ENCODE data around the gene SYT3. TPM values are rescaled to one million over a fixed set of nuclear protein-coding genes. Genes with fewer than 3 reads are reported as not detected.
"Not testable (repeated sequence)": the region's sequence is repeated elsewhere in the genome, so short reads cannot be mapped to it uniquely, and the experiment has no call there.

Gene SYT3
- total RNA-seq, 1 experiment from 2014 or later, result 0.41 TPM

DNA sequence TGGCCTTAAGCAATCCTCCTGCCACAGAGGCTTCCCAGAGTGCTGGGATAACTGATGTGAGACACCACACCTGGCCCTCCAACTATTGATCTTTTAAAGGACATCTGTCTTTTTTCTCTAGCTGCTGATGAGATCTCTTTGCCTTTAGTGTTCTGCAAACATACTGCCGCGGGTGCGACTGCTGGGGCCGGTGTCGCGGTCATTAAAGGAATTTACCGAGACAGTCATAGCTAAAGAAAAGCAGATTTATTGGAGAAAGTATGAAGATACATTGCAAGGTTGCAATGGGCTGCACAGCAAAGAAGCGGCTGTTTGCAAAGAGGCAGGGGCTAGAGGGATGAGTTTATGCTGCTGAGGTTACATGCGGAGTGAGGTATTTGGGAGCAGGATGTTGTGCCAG, 40.3 kb downstream of the SYT3 start:
- DNase-seq, result no peak
- H3K9me3 Mint-ChIP-seq (ENCODE audit: unreplicated experiment), result no peaks in the 10 kb centered on the region
- H3K27me3 ChIP-seq (replicated peaks; ENCODE audit: control insufficient read depth, insufficient read depth, low read length), result no peaks in the 10 kb centered on the region
- H3K27me3 Mint-ChIP-seq (ENCODE audit: insufficient read depth, unreplicated experiment), result peaks cover 20% of the 10 kb centered on the region
- H3K4me3 ChIP-seq (ENCODE audit: low read depth, low read length), result no peak overlapping the region
- POLR2A ChIA-PET, result no interaction called here
- H3K4me3 Mint-ChIP-seq (ENCODE audit: unreplicated experiment), result no peak overlapping the region
- no peaks in the 10 kb centered on the region for H3K4me1 ChIP-seq
- H3K36me3 ChIP-seq (ENCODE audit: control insufficient read depth, insufficient read depth, low read length), result no peaks in the 10 kb centered on the region
- CTCF ChIA-PET, result no interaction called here
- no peaks in the 10 kb centered on the region for H3K36me3 Mint-ChIP-seq (ENCODE audit: insufficient read depth, unreplicated experiment)
- no peaks in the 10 kb centered on the region for H3K4me1 Mint-ChIP-seq (ENCODE audit: low read depth, unreplicated experiment)
- intact Hi-C loops (cut with micrococcal nuclease; ENCODE audit: unreplicated experiment), result no loop called here
- BruUV-seq (replicated peaks), result no TSS peak
- 0 out of 2 replicates have a peak, but pooled peaks cover 5% of the 10 kb centered on the region for H3K9me3 ChIP-seq
- TF ChIP-seq, protein P1, sequence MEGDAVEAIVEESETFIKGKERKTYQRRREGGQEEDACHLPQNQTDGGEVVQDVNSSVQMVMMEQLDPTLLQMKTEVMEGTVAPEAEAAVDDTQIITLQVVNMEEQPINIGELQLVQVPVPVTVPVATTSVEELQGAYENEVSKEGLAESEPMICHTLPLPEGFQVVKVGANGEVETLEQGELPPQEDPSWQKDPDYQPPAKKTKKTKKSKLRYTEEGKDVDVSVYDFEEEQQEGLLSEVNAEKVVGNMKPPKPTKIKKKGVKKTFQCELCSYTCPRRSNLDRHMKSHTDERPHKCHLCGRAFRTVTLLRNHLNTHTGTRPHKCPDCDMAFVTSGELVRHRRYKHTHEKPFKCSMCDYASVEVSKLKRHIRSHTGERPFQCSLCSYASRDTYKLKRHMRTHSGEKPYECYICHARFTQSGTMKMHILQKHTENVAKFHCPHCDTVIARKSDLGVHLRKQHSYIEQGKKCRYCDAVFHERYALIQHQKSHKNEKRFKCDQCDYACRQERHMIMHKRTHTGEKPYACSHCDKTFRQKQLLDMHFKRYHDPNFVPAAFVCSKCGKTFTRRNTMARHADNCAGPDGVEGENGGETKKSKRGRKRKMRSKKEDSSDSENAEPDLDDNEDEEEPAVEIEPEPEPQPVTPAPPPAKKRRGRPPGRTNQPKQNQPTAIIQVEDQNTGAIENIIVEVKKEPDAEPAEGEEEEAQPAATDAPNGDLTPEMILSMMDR (IDR thresholded peaks at IDR 0.05; ENCODE audit: insufficient read depth in 1 of 2, low read depth in 1 of 2, low read length in 1 of 2, severe bottlenecking in 1 of 2, unreplicated experiment in 1 of 2), result no peak
- no peak overlapping the region for H3K27ac Mint-ChIP-seq (ENCODE audit: unreplicated experiment)

DNA sequence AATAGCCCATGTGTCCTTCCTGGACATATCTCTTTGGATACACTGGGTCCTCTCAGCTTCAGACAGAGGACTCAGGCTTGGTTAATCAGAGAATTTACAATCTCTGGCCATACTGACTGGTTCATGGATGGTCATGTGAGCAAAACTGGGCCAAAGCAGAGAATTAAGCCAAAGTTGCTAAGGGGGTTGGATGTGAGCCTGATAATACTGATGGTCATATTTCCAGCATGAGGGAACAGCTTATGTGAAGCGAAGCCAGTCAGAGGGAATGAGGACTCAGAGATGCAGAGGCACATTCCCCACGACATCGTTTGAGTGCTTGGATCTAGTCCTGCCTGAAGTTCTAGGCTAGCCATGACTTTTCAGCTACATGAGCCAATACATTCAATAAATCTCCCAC, 49.5 kb downstream of the SYT3 start:
- H3K4me1 ChIP-seq, result no peaks in the 10 kb centered on the region
- POLR2A ChIA-PET, result no interaction called here
- BruUV-seq (replicated peaks), result no TSS peak
- DNase-seq, result no peak
- no peak overlapping the region for H3K4me3 ChIP-seq (ENCODE audit: low read depth, low read length)
- H3K4me3 Mint-ChIP-seq (ENCODE audit: unreplicated experiment), result no peak overlapping the region
- H3K36me3 Mint-ChIP-seq (ENCODE audit: insufficient read depth, unreplicated experiment), result no peaks in the 10 kb centered on the region
- no peaks in the 10 kb centered on the region for H3K27me3 ChIP-seq (replicated peaks; ENCODE audit: control insufficient read depth, insufficient read depth, low read length)
- H3K9me3 Mint-ChIP-seq (ENCODE audit: unreplicated experiment), result no peaks in the 10 kb centered on the region
- no peaks in the 10 kb centered on the region for H3K4me1 Mint-ChIP-seq (ENCODE audit: low read depth, unreplicated experiment)
- H3K27ac Mint-ChIP-seq (ENCODE audit: unreplicated experiment), result no peak overlapping the region
- H3K36me3 ChIP-seq (ENCODE audit: control insufficient read depth, insufficient read depth, low read length), result no peaks in the 10 kb centered on the region
- H3K9me3 ChIP-seq, result no peaks in the 10 kb centered on the region
- intact Hi-C loops (cut with micrococcal nuclease; ENCODE audit: unreplicated experiment), result no loop called here
- CTCF ChIA-PET, result no interaction called here
- TF ChIP-seq, protein P1 (IDR thresholded peaks at IDR 0.05; ENCODE audit: insufficient read depth in 1 of 2, low read depth in 1 of 2, low read length in 1 of 2, severe bottlenecking in 1 of 2, unreplicated experiment in 1 of 2), result no peak
- H3K27me3 Mint-ChIP-seq (ENCODE audit: insufficient read depth, unreplicated experiment), result peaks cover 3% of the 10 kb centered on the region

DNA sequence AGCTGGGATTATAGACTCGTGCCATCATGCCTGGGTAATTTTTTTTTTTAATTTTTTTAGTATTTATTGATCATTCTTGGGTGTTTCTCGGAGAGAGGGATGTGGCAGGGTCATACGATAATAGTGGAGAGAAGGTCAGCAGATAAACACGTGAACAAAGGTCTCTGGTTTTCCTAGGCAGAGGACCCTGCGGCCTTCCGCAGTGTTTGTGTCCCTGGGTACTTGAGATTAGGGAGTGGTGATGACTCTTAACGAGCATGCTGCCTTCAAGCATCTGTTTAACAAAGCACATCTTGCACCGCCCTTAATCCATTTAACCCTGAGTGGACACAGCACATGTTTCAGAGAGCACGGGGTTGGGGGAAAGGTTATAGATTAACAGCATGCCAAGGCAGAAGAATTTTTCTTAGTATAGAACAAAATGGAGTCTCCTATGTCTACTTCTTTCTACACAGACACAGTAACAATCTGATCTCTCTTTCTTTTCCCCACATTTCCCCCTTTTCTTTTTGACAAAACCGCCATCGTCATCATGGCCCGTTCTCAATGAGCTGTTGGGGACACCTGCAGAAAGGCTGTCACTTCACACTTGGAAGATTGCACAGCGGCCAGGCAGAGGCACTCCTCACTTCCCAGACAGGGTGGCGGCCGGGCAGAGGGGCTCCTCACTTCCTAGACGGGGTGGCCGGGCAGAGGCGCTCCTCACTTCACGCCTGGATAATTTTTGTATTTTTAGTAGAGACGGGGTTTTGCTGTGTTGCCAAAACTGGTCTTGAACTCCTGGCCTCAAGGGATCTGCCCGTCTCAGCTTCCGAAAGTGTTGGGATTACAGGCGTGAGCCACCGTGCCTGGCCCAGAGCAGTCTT, 57.7 kb downstream of the SYT3 start:
- H3K27ac Mint-ChIP-seq (ENCODE audit: unreplicated experiment); CTCF ChIA-PET; H3K4me1 ChIP-seq; H3K27me3 ChIP-seq (replicated peaks; ENCODE audit: control insufficient read depth, insufficient read depth, low read length); H3K4me1 Mint-ChIP-seq (ENCODE audit: low read depth, unreplicated experiment); H3K27me3 Mint-ChIP-seq (ENCODE audit: insufficient read depth, unreplicated experiment); H3K9me3 ChIP-seq; H3K4me3 ChIP-seq (ENCODE audit: low read depth, low read length); BruUV-seq (replicated peaks); intact Hi-C loops (cut with micrococcal nuclease; ENCODE audit: unreplicated experiment); POLR2A ChIA-PET; H3K36me3 Mint-ChIP-seq (ENCODE audit: insufficient read depth, unreplicated experiment); H3K4me3 Mint-ChIP-seq (ENCODE audit: unreplicated experiment); DNase-seq; H3K36me3 ChIP-seq (ENCODE audit: control insufficient read depth, insufficient read depth, low read length): not testable (repeated sequence)
- H3K9me3 Mint-ChIP-seq (ENCODE audit: unreplicated experiment), result peaks cover 12% of the 10 kb centered on the region
